ENCODE data around the gene PNKD.
A peak's percentile ranks its signal among the peaks of the same experiment; 100 is the strongest.

Gene PNKD, protein sequence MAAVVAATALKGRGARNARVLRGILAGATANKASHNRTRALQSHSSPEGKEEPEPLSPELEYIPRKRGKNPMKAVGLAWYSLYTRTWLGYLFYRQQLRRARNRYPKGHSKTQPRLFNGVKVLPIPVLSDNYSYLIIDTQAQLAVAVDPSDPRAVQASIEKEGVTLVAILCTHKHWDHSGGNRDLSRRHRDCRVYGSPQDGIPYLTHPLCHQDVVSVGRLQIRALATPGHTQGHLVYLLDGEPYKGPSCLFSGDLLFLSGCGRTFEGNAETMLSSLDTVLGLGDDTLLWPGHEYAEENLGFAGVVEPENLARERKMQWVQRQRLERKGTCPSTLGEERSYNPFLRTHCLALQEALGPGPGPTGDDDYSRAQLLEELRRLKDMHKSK

GRCh38 chr2:218269900-218270720 lies at the start of gene PNKD, which contains the start of gene AAMP:
TSS of gene PNKD (plus strand) at chr2:218270519. CDS start at chr2:218270536, 17 bp downstream.
TSS of gene AAMP (minus strand) at chr2:218270137. CDS start at chr2:218270086, 51 bp downstream.
- no peak for TF ChIP-seq CTCF (IDR thresholded peaks at IDR 0.05; ENCODE audit: control insufficient read depth, insufficient read depth, low read depth, low read length, missing control alignments)
- peak; percentile 97 for DNase-seq (ENCODE audit: low read depth)
- H3K4me3 ChIP-seq (ENCODE audit: control insufficient read depth, low read depth, low read length) = peak within 1 kb of the TSS; percentile 87

DNA sequence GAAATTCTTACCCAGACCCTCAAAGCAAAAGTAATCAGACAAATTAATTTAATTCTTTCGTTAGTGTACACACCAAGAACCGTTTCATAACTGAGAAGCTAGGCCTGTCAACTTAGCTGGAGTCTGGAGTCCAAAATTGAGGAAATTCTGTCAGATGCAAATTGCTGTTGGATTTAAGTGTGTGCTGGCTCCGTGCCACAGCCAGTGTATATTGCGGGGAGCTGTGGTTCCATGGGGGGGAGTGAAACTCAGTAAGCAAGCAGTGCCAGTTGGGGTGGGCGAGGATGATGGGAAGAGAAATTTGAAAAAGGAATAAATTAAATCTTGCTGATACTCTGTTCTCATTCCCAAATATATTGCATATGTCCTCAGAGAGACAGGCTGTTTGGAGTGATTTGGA lies 49.3 kb upstream of the PNKD start:
- DNase-seq (ENCODE audit: low read depth) = no peak
- no peak for TF ChIP-seq CTCF (IDR thresholded peaks at IDR 0.05; ENCODE audit: control insufficient read depth, insufficient read depth, low read depth, low read length, missing control alignments)
- no peak overlapping the region for H3K4me3 ChIP-seq (ENCODE audit: control insufficient read depth, low read depth, low read length)

DNA sequence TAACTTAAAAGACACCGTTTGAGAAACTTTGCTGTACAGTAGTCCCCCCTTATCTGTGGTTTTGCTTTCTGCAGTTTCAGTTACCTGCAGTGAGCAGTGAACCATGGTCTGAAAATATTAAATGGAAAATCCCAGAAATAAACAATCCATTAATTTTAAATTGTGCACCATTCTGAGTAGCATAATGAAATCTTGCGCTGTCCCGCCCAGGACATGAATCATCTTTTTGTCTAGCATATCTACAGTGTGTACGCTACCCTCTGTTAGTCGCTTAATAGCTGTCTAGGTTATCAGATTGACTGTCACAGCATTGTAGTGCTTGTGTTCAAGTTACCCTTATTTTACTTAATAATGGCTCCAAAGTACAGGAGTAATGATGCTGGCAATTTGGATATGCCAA lies 47.3 kb upstream of the PNKD start:
- TF ChIP-seq CTCF (IDR thresholded peaks at IDR 0.05; ENCODE audit: control insufficient read depth, insufficient read depth, low read depth, low read length, missing control alignments) = no peak
- DNase-seq (ENCODE audit: low read depth) = no peak
- no peak overlapping the region for H3K4me3 ChIP-seq (ENCODE audit: control insufficient read depth, low read depth, low read length)

DNA sequence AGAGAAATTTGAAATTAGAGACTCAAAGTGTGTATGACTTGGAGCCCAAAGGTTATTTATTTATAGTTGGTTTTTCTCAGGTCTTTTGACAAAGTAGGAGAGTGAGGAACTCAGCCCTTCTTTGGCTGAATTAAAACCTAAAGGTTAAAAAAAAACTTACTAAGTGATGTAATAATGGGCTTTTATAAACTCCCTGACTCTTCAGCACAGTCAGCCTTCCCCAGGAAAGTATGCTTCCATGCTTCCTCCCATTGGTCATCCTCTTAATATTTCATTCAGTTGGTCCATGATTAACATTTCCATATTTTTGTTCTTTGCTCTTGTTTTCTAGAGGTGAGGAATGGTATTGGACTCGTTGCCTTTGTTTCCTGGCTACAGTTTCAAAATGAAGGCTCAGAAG lies 46.1 kb upstream of the PNKD start:
- TF ChIP-seq CTCF (IDR thresholded peaks at IDR 0.05; ENCODE audit: control insufficient read depth, insufficient read depth, low read depth, low read length, missing control alignments) = no peak
- DNase-seq (ENCODE audit: low read depth) = no peak
- H3K4me3 ChIP-seq (ENCODE audit: control insufficient read depth, low read depth, low read length) = no peak overlapping the region

GRCh38 chr2:218226903-218227302 lies 43.4 kb upstream of the PNKD start:
- DNase-seq (ENCODE audit: low read depth) = no peak

More at GRCh38 chr2:218226903-218227302, 43.4 kb upstream of the PNKD start:
- no peak overlapping the region for H3K4me3 ChIP-seq (ENCODE audit: control insufficient read depth, low read depth, low read length)
- no peak for TF ChIP-seq CTCF (IDR thresholded peaks at IDR 0.05; ENCODE audit: control insufficient read depth, insufficient read depth, low read depth, low read length, missing control alignments)
